GM21737 (cell line): Measurements from ENCODE around the gene BAZ2B.

Source experiments
- ATAC-seq: cut with Tn5 transposase; IDR thresholded peaks from one replicate; pipeline ENCODE4 v1.9.1; 2021; ENCODE audit warnings: mild to moderate bottlenecking, moderate library complexity; ENCODE audit not compliant: unreplicated experiment

Gene BAZ2B

DNA sequence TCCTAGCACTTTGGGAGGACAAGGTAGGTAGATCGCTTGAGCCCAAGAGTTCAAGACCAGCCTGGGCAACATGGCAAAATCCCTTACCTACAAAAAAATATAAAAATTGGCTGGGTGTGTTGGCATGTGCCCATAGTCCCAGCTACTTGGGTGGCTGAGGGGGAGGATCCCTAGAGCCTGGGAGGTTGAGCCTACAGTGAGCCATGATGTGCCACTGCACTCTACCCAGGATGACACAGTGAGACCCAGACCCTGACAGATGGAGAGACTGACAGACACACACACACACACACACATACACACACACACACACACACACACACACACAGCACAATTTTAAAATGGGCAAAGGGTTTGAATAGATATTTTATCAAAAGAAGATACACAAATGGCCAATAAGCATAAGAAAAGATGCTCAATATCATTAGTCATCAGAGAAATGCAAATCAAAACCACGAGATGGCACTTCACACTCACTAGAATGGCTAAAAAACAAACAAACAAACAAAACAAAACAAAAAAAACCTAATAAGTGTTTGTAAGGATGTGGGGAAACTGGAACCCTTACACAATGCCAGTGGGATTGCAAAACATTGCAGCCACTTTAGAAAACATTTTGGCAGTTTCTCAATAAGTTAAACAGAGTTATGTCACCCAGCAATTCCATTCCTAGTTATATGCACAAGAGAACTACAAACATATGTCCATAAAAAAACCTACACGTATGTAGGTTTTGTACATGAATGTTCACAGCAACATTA lies 42.3 kb downstream of the BAZ2B start:
- no peak for ATAC-seq

DNA sequence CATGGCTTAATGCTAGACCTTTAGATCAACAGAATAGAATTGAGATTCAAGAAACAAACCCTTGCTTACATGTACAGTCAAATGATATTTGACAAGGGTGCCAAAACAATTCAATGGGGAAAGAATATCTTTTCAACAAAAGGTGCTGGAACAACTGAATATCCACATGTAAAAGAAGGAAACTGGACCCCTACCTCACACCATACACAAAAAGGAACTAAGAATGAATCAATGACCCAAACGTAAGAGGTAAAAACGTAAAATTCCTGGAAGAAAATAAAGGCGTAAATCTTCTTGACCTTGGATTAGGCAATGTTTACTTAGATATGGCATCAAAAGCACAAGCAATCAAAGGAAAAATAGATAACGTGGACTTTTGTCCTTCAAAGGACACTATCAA lies 43.1 kb downstream of the BAZ2B start:
- no peak for ATAC-seq

DNA sequence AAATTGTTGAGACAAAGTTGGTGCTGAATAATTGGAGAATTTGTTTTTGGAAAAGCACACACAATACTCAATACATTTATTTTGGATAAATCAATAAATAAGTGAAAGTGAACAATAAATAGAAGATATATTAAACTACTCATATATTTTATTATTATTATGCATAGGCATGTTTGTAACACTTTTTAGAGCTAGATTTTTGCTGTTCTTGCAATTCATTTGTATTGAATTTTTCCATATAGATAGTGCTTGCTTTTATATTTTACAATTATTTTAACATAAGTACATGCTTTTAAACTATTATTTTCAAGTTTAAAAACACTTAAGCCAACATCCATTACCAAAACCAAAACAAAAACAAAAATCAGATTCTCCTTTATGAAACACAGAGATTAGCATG lies 43.9 kb downstream of the BAZ2B start:
- ATAC-seq = no peak

DNA sequence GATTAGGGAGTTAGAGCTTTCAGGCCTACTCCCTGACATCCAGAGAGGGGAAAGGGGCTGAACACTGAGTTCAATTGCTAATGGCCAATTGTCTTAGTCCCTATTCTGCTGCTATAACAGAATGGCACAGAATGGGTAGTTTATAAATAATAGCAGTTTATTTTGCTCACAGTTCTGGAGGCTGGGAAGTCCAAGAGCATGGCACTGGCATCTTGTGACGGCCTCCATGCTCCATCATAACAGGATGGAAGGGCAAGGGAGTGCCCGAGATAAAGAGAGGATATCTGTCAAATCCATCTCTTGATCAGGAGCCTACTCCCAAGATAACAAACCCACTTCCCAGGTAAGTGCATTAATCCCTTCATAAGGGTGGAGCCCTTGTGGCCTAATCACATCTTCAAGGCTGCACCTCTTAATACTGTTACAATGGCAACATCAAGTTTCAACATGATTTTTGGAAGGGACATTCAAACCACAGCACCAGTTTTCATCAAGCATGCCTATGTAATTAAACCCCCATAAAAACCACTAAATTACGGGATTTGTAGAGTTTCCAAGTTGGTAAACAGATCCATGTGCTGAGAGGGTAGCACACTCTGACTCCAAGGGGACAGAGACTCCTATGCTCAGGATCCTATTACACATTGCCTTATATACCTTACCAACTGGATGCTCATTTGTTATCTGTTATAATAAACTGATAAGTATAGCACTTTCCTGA lies 44.6 kb downstream of the BAZ2B start:
- no peak for ATAC-seq

DNA sequence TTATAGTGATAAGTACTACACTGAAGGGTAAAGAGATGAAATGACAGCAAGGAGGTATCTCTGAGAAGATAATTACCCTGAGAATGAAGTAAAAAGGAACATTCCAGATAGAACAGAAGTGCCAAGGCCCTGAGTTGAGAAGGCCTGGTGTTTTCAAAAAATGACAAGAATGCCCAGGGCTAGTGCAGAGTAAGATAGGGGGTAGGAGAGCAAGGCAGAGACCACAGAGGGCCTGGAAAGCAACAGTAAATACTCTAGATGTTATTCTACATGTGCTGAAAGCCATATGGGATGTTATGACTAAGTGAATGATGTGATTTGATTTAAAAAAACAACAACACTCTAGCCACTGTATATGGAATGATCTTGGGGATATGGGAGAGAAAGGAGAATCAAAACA lies 52.3 kb downstream of the BAZ2B start:
- no peak for ATAC-seq

DNA sequence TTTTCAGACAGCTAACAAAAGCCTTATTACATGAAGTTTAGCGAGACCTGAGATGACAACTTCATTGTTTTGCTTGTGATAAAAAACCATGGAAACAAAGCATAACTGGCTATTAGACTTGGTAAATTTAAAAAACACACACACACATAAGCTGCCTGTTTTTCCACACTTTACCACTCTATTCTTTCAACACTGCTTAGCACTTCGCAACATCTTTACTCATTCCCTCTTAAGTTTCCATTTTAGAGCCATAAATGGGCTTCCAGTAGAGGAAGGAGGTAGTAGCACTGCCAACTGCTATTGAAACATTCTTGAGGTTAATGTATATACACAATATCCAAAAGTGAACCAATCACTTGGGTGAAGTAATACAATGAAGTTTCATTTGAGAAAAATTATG lies 54.1 kb downstream of the BAZ2B start:
- ATAC-seq = no peak

DNA sequence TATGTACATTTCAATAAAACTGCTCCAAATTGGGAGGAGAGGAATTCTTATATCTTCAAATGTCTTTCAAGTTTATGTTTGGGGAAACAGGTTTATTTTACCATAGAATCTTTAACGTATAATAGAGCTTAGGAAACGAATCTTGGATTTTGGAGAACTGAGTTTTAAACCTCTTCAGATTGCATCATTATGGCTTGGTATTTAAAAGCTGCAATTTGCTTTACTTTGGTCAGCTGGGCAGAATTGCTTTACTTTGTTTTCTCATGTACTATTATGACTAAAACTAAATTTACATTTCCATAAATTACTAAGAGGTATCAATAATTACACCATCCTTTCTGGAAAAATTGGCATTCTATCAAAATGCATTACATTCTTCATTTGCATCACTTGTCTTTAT lies 54.6 kb downstream of the BAZ2B start:
- ATAC-seq = no peak

DNA sequence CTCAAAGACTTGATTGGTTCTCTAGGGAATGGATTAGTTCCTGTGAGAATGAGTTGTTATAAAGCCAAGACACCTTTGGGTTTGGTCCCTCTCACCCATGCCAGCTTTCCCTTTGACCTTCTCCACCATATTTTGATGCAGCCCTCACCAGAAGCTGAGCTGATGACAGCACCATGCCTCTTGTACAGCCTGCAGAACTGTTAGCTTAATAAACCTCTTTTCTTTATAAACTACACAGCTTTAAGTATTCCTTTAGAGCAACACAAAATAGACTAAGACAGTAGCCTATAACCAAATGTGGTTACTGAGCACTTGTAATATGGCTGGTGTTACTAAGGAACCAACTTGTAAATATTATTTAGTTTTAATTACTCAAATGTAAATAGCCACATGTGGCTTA lies 55.1 kb downstream of the BAZ2B start:
- no peak for ATAC-seq

DNA sequence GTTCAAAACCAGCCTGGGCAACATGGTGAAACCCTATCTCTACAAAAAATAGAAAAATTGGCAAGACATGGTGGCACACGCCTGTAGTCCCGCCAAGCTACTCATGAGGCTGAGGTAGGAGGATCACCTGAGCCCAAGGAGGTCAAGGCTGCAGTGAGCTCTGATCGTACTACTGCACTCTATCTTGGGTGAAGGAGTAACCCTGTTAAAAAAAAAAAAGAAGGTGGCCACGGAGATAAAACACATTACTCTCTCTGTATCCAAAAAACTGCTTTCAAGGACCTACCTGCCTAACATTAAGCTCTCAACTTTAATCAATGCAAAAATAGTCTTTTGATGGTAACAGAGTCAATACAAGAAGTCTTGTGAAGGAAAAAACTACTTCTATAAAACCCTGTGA lies 57.3 kb downstream of the BAZ2B start:
- ATAC-seq = no peak

DNA sequence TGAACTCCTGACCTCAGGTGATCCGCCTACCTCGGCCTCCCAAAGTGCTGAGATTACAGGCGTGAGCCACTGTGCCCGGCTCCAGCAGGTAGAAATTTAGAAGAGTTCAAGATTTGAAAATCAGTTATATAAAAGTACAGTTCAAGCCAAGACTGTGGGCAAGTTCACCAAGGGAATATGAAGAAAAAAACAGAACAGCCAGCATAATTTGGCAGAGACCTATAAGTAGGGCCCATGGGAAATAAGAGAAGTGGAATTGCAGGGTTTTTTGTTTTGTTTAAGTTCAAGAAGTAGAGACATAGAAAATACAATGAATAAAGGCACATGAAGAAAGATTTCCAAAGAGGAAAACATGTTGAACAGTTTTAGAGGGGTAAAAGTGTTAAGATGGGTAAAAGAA lies 57.9 kb downstream of the BAZ2B start:
- ATAC-seq = no peak

DNA sequence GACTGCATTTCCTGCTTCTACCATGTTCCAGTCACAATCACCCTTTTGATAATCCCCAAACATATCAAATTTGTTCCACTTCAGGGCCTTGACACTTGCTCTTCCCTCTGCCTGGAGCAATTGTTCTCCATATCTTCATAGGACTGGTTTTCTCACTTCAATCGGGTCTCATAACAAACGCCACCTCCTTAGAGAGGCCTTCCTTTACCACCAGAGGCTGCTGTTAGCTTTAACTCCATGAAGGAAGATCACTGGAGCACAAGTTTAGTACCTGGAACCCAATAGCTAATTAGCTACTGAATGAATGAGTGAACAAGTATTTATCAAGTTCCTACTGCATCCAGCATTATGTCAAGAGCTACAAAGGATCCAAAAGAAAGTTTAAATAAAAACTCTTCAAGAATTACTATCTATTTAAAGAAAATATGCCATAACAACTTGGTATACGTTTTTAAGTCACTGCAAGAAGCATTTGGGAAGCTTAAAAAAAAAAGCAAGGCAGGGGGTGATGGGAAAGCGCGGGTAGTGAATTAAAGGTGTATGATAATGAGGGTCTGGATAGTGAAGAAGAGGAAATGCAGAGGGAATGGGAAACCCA lies 58.8 kb downstream of the BAZ2B start:
- no peak for ATAC-seq

DNA sequence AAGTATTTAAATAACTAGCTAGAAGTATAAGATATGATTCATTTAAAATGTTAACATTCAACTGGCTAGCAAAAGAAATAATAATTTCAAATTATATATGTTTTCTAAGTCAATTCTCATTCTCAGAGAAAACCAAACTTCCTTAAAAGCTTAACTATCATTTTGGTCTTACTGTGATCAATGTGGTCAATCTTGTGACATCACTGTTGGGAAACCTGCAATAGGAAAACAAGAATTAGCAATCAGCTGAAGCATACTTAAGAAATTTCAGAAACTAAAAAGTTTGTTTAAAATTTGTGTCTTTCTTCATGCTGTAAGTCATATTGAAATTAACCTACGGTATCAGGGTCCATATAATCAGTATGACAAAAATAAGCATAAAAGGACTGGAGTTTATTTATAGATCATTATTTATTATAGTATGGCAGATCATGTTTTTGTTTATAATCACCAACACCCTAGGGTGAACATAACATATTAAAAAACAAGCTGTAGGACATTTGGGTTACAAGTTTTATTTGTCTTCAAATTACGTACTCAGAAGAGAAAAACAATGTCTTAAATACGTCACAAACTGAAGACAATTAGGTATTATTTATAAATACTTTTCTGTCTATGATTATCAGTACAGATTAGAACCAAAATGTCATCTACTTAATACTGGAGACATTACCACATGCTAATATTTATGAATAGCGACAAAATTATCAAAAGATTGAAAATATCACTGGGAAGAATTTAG lies 60.5 kb downstream of the BAZ2B start:
- no peak for ATAC-seq

DNA sequence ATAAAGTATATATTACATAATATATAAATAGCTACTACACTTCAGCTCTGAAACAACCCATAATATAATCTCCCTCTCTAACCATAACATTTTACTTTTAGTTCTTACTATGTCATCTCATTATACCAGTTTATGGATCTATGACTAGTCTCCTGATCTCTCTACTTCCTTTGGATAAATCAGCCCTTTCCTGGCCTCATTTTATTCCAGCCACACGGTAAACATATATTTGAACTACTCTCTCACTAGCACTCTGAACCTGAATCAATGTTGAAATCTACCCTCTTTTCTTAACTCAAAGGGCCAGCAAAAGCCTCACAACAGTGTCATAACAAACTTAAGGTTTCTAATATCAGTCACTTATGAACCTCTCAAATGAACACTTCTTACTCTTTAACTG lies 62.6 kb downstream of the BAZ2B start:
- no peak for ATAC-seq

DNA sequence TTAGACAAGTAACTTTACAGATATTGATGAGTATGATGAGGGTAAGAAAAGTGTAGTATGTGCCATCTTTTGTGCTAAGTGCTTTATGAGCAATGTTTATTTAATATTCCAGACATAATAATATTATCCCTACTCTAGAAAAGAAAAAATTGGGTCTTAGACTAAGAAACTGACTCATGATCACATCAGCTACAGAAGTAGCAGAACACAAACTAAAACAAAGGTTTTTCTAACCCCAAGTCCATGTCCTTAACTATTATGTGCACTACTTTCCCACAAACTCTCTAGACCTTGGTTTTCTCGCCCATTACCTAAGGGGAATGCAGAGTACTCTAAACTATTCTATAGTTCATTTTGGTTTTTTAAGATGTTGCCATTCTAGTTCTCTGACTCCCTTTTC lies 64.5 kb downstream of the BAZ2B start:
- ATAC-seq = no peak

DNA sequence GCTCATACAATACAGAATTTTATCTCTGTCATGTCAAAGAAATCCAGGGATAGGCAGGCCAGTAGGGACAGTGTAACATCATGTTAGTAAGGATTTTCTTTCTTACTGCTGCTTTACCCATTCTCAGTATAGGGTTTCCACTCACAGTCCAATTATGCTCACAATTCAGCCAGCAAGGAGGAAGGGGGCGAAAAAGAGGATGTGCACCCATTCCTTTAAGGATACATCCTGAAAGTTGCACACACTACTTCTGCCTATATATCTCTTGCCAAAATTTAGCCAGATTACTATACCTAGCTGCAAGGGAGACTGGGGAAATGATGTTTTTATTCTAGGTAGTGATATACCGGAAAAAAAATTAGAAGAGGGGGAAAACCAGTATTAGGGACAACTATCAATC lies 66.1 kb downstream of the BAZ2B start:
- no peak for ATAC-seq

DNA sequence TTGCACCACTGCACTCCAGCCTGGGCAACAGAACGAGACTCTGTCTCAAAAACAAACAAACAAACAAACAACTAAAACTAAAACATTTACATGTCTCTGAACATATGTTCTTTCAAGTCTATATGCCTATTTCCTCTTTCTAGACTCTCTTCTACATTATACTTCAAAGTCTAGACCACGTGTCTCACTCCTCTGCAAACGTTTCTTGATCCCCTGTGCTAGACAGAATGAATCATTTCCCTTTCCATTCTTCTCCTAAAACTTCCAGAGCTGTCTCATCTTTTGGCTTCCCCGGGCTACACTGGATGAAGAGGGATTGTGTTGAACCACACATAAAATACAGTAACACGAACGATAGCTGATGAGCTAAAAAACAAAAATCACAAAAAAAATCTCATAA lies 67.1 kb downstream of the BAZ2B start:
- ATAC-seq = no peak

DNA sequence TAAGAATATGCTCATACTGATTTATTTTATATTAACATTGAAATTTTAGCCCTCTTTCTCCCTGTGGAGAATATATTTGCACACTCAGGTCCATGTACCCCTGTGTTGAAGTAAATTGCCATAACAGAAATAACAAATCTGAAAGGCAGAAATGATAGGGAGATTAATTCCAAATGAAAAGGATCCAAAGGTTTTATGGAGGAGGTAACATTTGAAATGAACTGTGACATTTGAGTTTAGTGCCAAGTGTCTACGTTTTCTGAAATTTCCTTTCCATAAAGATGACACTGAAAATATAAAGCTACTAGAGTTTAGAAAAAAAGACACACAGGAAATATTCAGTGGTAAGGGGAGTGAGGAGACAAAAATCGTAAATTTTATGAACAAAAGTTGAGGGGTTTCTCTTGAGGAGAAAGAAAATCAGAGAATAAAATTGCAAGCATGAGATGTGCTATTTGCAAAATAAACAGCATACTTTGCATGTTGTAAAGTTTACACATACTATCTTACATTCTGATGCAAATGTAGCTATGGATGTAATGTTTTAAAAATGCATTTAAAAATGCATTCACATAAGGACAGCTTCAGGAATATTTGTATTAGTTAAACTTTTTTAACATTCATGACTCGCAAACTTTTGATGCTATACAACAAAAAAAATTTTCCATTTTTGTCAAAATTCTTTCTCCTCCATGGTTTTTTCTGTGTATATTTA lies 69.5 kb downstream of the BAZ2B start:
- ATAC-seq = no peak

DNA sequence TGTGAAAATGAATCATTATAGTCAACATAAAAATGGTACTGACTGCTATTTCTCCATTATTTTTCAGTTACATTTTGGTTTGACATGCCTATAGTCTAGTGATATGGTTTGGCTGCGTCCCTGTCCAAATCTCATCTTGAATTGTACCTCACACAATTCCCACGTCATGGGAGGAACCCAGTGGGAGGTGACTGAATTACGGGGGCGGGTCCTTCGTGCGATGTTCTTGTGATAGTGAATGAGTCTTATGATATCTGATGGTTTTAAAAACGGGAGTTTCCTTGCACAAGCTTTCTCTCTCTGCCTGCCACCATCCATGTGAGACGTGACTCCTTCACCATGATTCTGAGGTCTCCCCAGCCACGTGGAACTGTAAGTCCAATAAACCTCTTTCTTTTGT lies 70.3 kb downstream of the BAZ2B start:
- no peak for ATAC-seq

DNA sequence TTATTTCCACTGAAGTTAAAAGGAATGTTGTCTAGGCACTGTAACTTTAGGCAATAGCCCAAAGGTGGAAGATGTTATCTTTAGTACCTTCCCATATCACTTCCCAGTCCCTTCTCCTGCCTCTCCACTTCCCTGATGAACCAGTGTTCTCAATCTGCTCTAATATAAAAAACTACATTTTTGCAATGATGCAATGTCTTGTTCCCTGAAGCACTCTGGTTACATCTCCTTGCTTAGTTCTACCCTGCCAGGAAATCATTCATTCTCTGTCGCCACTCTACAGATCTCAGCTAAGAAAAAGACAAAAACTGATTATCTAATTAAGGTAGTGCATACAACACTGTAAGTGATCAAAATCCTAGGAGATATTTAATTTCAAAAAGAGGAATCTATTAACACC lies 71.3 kb downstream of the BAZ2B start:
- no peak for ATAC-seq

DNA sequence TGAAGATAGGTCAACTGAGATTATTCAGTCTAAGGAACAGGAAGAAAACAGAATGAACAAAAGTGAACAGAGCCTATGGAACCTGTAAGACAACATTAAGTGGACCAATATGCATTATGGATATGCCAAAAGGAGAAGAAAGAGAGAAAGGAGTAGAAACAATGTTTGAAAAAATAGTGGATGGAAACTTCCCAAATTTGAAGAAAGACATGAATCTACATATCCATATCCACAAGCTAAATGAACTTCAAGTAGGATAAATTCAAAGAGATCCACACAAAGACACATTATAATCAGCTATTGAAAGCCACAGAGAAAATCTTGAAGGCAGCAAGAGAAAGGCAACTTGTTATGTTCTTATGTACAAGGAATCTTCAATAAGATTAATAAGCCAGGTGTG lies 74.2 kb downstream of the BAZ2B start:
- ATAC-seq = no peak

DNA sequence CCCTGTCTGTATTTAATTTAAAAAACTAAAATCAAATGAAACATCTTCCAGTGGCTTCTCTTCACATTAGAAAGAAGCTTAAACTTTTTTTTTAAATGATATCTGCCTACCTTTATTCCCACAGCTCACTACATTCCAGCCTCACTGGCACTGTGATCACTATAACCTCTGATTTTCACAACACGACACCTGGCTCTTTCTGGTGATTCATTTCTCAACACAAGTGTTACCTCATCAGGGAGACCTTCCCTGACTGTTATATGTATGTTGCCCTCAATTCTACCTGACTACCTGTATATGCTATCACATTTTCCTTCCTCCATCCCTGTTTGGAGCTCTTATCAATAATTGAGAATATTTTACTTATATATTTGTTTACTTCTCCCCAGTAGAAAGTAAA lies 76.6 kb downstream of the BAZ2B start:
- ATAC-seq = no peak
